Smooth muscle cell (in vitro differentiated cells): ENCODE data around the gene KCNMA1. TPM values are rescaled to one million over a fixed set of nuclear protein-coding genes. Genes with fewer than 3 reads are reported as not detected.

Experiments
- DNase-seq: peaks from one replicate; lab custom pipeline; 2025; ENCODE audit not compliant: unreplicated experiment; lab: John Stamatoyannopoulos, UW
- H2AFZ ChIP-seq: fragments of 200-600 bp; sonication (generic); 2 replicates; pipeline ENCODE4 v1.6.0; 2016; ENCODE audit warnings: antibody characterized with exemption, low read depth, mild to moderate bottlenecking
- H3F3A ChIP-seq: fragments of 200-600 bp; sonication (generic); 2 replicates; pipeline ENCODE4 v1.6.0; 2017; ENCODE audit warnings: antibody characterized with exemption, low read depth
- H3K27ac ChIP-seq: fragments of 200-600 bp; sonication (generic); 2 replicates; pipeline ENCODE4 v1.5.1; 2016; ENCODE audit warnings: low read depth, mild to moderate bottlenecking
- H3K27me3 ChIP-seq: fragments of 200-600 bp; sonication (generic); 2 replicates; pipeline ENCODE4 v1.6.1; 2016; ENCODE audit warnings: low read depth, mild to moderate bottlenecking
- H3K36me3 ChIP-seq: fragments of 200-600 bp; sonication (generic); 2 replicates; pipeline ENCODE4 v1.5.1; 2016; ENCODE audit warnings: low read depth
- H3K4me1 ChIP-seq: fragments of 200-600 bp; sonication (generic); 2 replicates; pipeline ENCODE4 v1.5.1; 2016; ENCODE audit warnings: low read depth
- H3K4me2 ChIP-seq: fragments of 200-600 bp; sonication (generic); 2 replicates; pipeline ENCODE4 v1.6.0; 2016; ENCODE audit warnings: mild to moderate bottlenecking
- H3K4me3 ChIP-seq: fragments of 200-600 bp; sonication (generic); 2 replicates; pipeline ENCODE4 v1.5.1; 2016; ENCODE audit warnings: mild to moderate bottlenecking
- H3K79me2 ChIP-seq: fragments of 200-600 bp; sonication (generic); 2 replicates; pipeline ENCODE4 v1.6.0; 2016; ENCODE audit warnings: low read depth, mild to moderate bottlenecking
- H3K9ac ChIP-seq: fragments of 200-600 bp; sonication (generic); 2 replicates; pipeline ENCODE4 v1.6.0; 2016; ENCODE audit warnings: low read depth
- H3K9me3 ChIP-seq: fragments of 200-600 bp; sonication (generic); replicated peaks from 2 replicates; pipeline ENCODE4 v1.5.1; 2016; ENCODE audit warnings: low read depth
- H4K20me1 ChIP-seq: fragments of 200-600 bp; sonication (generic); 2 replicates; pipeline ENCODE4 v1.6.0; 2016; ENCODE audit warnings: low read depth
- CTCF ChIP-seq: fragments of 200-600 bp; sonication (generic); IDR thresholded peaks from 2 replicates; pipeline ENCODE4 v1.5.1; 2017; ENCODE audit warnings: borderline replicate concordance, mild to moderate bottlenecking, antibody characterized with exemption; ENCODE audit not compliant: insufficient read depth, poor library complexity, severe bottlenecking
- WGBS: methylation state at CpG from one replicate; pipeline ENCODE4 v1.1.7; 2016; ENCODE audit warnings: low lambda C conversion rate; 5-methylcytosine and 5-hydroxymethylcytosine counted together
- polyA plus RNA-seq: library from polyadenylated mRNA; unstranded; fragments of >200 nt; fragmentation: Nextera tagmentation; extraction: Ambion mirVana; gene quantifications from 2 replicates; pipeline ENCODE4 v1.2.1, GENCODE V29; 2016
- total RNA-seq: library from RNA; depleted of rRNA; stranded (reverse); fragments of >200 nt; gene quantifications from 2 replicates; pipeline ENCODE4 v1.2.3, GENCODE V29; 2014

Gene KCNMA1
- total and polyA plus RNA-seq, 2 experiments from 2014 or later = 9.1 to 23.4 TPM

GRCh38 chr10:77300682-77301302 is 336.8 kb downstream of the KCNMA1 start:
- Histone ChIP-seq H3K4me2 (peak overlapping the region; percentile 21), H3K36me3 (no peaks in the 10 kb centered on the region), H3K4me1 (no peaks in the 10 kb centered on the region), H3F3A (no peaks in the 10 kb centered on the region), H3K4me3 (no peak overlapping the region), H3K79me2 (no peaks in the 10 kb centered on the region), H3K9me3 (no peaks in the 10 kb centered on the region), H2AFZ (no peak overlapping the region), H3K9ac (no peak overlapping the region), H4K20me1 (no peaks in the 10 kb centered on the region), H3K27me3 (no peaks in the 10 kb centered on the region), H3K27ac (peak overlapping the region; percentile 18)
- 78% methylated on average over 3 of the region's 3 CpGs for WGBS
- no peak for TF ChIP-seq CTCF
- no peak for DNase-seq

- Histone ChIP-seq H4K20me1 (no peaks in the 10 kb centered on the region), H3K9ac (no peak overlapping the region), H3K4me1 (no peaks in the 10 kb centered on the region), H3K36me3 (no peaks in the 10 kb centered on the region), H3F3A (peaks cover 3% of the 10 kb centered on the region), H3K27me3 (no peaks in the 10 kb centered on the region), H3K4me2 (no peak overlapping the region), H3K27ac (no peak overlapping the region), H3K9me3 (no peaks in the 10 kb centered on the region), H2AFZ (no peak overlapping the region), H3K79me2 (no peaks in the 10 kb centered on the region), H3K4me3 (no peak overlapping the region)
- WGBS = 95% methylated on average over 7 of the region's 7 CpGs
- no peak for DNase-seq
- TF ChIP-seq CTCF = no peak
These were observed 338.3 kb downstream of the KCNMA1 start for GRCh38 chr10:77299320-77299719.

- no peaks in the 10 kb centered on the region for H3K79me2 ChIP-seq
- 25% methylated on average over 5 of the region's 5 CpGs for WGBS
- no peak overlapping the region for H3K4me3 ChIP-seq
- H4K20me1 ChIP-seq = no peaks in the 10 kb centered on the region
- H3K27me3 ChIP-seq = no peaks in the 10 kb centered on the region
- no peaks in the 10 kb centered on the region for H3K36me3 ChIP-seq
- no peak for DNase-seq
- no peak for TF ChIP-seq CTCF
- H3K9me3 ChIP-seq = no peaks in the 10 kb centered on the region
- no peak overlapping the region for H3K4me2 ChIP-seq
- H3F3A ChIP-seq = peaks cover 20% of the 10 kb centered on the region
- H3K27ac ChIP-seq = no peak overlapping the region
- H3K4me1 ChIP-seq = peaks cover 9% of the 10 kb centered on the region
- no peak overlapping the region for H2AFZ ChIP-seq
- H3K9ac ChIP-seq = no peak overlapping the region
These were observed 340.2 kb downstream of the KCNMA1 start for GRCh38 chr10:77297393-77297739.

- no peak for DNase-seq
- peaks cover 15% of the 10 kb centered on the region for H3K4me1 ChIP-seq
- H3K9me3 ChIP-seq = no peaks in the 10 kb centered on the region
- peaks cover 26% of the 10 kb centered on the region for H3F3A ChIP-seq
- 60% methylated on average over 7 of the region's 7 CpGs for WGBS
- H3K4me2 ChIP-seq = no peak overlapping the region
- no peak overlapping the region for H3K27ac ChIP-seq
- H2AFZ ChIP-seq = no peak overlapping the region
- no peak overlapping the region for H3K9ac ChIP-seq
- no peaks in the 10 kb centered on the region for H3K79me2 ChIP-seq
- no peaks in the 10 kb centered on the region for H4K20me1 ChIP-seq
- no peaks in the 10 kb centered on the region for H3K27me3 ChIP-seq
- H3K36me3 ChIP-seq = no peaks in the 10 kb centered on the region
- no peak for TF ChIP-seq CTCF
- H3K4me3 ChIP-seq = no peak overlapping the region
These were observed 340.8 kb downstream of the KCNMA1 start for GRCh38 chr10:77296534-77297392.
